Heart left ventricle (tissue), 16 donors: ENCODE results near the gene CD101. TPM values are rescaled to one million over a fixed set of nuclear protein-coding genes. Genes with fewer than 3 reads are reported as not detected.

Experiments used
- ATAC-seq, 4 donors: fragments of 200-7000 bp; cut with Tn5 transposase; one replicate each; pipeline ENCODE4 v1.9.1; 2020 to 2022; ENCODE audit warnings: moderate library complexity in 4 of 4, mild to moderate bottlenecking in 3 of 4, moderate number of reproducible peaks in 1 of 4
- DNase-seq, 5 donors: peaks; one replicate each; pipeline ENCODE4 v3.0.0-alpha.2; 2020
- H3K27ac ChIP-seq, 12 donors: fragments of 200-600 bp; sonication (generic) in 4 of 12; one replicate each; pipeline versions ENCODE4 v1.5.0 to v1.8.0; 2016 to 2022; ENCODE audit warnings: mild to moderate bottlenecking in 2 of 12
- H3K27me3 ChIP-seq, 9 donors: fragments of 200-600 bp; sonication (generic) in 2 of 9; one replicate each; pipeline versions ENCODE4 v1.5.1 to v1.8.0; 2016 to 2022; ENCODE audit warnings: mild to moderate bottlenecking in 3 of 9
- H3K36me3 ChIP-seq, 9 donors: fragments of 200-600 bp; sonication (generic) in 2 of 9; one replicate each; pipeline versions ENCODE4 v1.5.0 to v1.8.0; 2018 to 2022; ENCODE audit warnings: mild to moderate bottlenecking in 2 of 9
- H3K4me1 ChIP-seq, 12 donors: fragments of 200-600 bp; sonication (generic) in 4 of 12; one replicate each; pipeline versions ENCODE4 v1.5.0 to v1.8.0; 2016 to 2022; ENCODE audit warnings: mild to moderate bottlenecking in 3 of 12
- H3K4me3 ChIP-seq, 12 donors: fragments of 200-600 bp; sonication (generic) in 4 of 12; one replicate each; pipeline versions ENCODE4 v1.5.0 to v1.8.0; 2017 to 2022; ENCODE audit warnings: mild to moderate bottlenecking in 9 of 12, moderate library complexity in 4 of 12
- H3K9me3 ChIP-seq, 12 donors: fragments of 200-600 bp; sonication (generic) in 4 of 12; one replicate each; pipeline versions ENCODE4 v1.5.0 to v1.8.0; 2016 to 2022; ENCODE audit warnings: mild to moderate bottlenecking in 1 of 12
- POLR2A ChIP-seq, 2 donors: fragments of 450-650 bp; IDR thresholded peaks; one replicate each; pipeline ENCODE4 v1.6.1; 2017; ENCODE audit warnings: antibody characterized with exemption in 2 of 2, mild to moderate bottlenecking in 2 of 2, moderate library complexity in 2 of 2
- WGBS, 4 donors: extraction: QIAGEN DNeasy Blood & Tissue Kit in 2 of 4; methylation state at CpG; one replicate each; pipeline versions ENCODE4 v1.1.5 to v1.1.7; 2013 to 2018; 5-methylcytosine and 5-hydroxymethylcytosine counted together
- intact Hi-C, 10 donors: fragments of 100-400 bp; cut with DNase I; formaldehyde crosslinking; loops; one replicate each; pipeline versions ENCODE4 v1.11.1 to v1.14.2; 2022
- polyA plus RNA-seq, 2 donors: library from polyadenylated mRNA; stranded (reverse); fragments of 200-250 nt; gene quantifications; one replicate each; pipeline ENCODE4 v1.2.3, GENCODE V29; 2013
- total RNA-seq, 9 donors: library from RNA; depleted of rRNA in 2 of 9; stranded (reverse); fragments of >200 nt in 2 of 9; fragmentation: NEBNext Ultra II Directional in 3 of 9; extraction: Animal tissue kit (Norgen Biotek cat#: 25700) in 3 of 9; gene quantifications; one replicate each; pipeline versions ENCODE4 v1.1.0 to v1.2.4, GENCODE V29; 2016 to 2023
- TF ChIP-seq, protein P1 (sequence below), 12 donors: fragments of 200-600 bp; sonication (generic) in 4 of 12; IDR thresholded peaks; one replicate each; pipeline versions ENCODE4 v1.5.0 to v1.8.0; 2018 to 2022; ENCODE audit warnings: antibody characterized with exemption in 12 of 12, mild to moderate bottlenecking in 5 of 12
- donor health status: ischemic (EF 13 %, LVEDD 7.1; RV severe dilation, severe dysfunction).
- donor health status: healthy with polysubstance abuse.
- donor health status: DM: no; HTN: yes; CAD: no.
- donor health status: DM: no; HTN: no; CAD: no.
- donor health status: ischemic (EF 25% LVEDD 6.9; RV normal size, moderate dysfunction).
- donor health status: ischemic (EF 25% LVEDD 5.7; RV mildly dilated, moderate dysfunction).
- donor health status: healthy.
- donor health status: DM: yes; HTN: yes; CAD: no.
- donor health status: ischemic (EF 35%, LVEDD 5.7; RV mildly dilated, moderate dysfunction).
- donor health status: nonischemic (EF 11% LVEDD 7.7; RV severe dilation, severe dysfunction).
- donor health status: DM: yes; HTN: yes; CAD: no.
- donor health status: PGD.
- donor health status: ischemic (EF 29% LVEDD 5.4; RV normal size, mild dysfunction).
- donor health status: nonischemic (EF 23%, LVEDD 6.1; RV moderate dilation, normal function).

CD101 gene
- total and polyA plus RNA-seq, 11 donors, result 0.38 to 2.5 (median 0.87) TPM

DNA sequence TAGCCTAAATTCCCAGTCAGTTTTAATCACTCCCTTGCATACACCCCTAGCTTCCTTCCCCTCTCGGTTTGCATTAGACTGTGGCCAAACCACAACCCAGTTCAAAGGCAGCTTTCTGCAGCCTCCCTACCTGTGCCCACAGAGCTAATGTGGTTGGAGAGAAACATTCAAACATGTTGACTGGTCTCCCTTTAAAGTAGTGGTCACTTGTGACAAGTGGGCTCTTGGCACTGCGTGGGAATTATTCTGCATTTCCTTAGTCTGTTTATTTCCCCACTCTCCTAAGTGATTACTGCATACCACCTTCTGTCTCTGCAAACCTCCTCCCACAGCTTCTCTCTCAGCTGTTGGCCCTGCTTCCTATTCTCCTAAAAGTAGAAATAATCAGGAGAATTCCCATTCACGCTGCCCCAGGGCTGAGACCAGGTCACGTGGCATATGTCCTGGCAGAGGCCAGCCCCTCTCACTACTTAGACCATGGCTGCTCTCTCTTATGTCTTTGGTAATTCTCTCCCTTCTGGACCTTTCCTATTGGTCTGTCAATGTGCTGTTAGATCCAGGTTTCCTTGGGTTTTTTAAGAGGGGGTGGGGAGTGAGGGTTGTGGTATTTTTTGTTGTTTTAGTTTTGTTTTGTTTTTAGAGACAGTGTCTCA, 38.4 kb upstream of the CD101 start:
- intact Hi-C loops, result no loop called here
- H3K4me3 ChIP-seq, result no peak overlapping the region
- ATAC-seq (peak in 1 of 4 donors; percentile 11), DNase-seq (no peak)
- peak overlapping the region in 1 of 12 donors; percentile 10 for H3K27ac ChIP-seq
- H3K9me3 ChIP-seq, result no peaks in the 10 kb centered on the region
- H3K27me3 ChIP-seq, result no peaks in the 10 kb centered on the region
- peaks cover 0 to 25% (median 5%) of the 10 kb centered on the region in 12 donors for H3K4me1 ChIP-seq
- H3K36me3 ChIP-seq, result peaks cover 0 to 72% (median 29%) of the 10 kb centered on the region in 9 donors
- 57 to 77% (median 74%) methylated on average over 4 of the region's 4 CpGs for whole genome bisulfite sequencing, 4 donors
- TF ChIP-seq, protein P1, sequence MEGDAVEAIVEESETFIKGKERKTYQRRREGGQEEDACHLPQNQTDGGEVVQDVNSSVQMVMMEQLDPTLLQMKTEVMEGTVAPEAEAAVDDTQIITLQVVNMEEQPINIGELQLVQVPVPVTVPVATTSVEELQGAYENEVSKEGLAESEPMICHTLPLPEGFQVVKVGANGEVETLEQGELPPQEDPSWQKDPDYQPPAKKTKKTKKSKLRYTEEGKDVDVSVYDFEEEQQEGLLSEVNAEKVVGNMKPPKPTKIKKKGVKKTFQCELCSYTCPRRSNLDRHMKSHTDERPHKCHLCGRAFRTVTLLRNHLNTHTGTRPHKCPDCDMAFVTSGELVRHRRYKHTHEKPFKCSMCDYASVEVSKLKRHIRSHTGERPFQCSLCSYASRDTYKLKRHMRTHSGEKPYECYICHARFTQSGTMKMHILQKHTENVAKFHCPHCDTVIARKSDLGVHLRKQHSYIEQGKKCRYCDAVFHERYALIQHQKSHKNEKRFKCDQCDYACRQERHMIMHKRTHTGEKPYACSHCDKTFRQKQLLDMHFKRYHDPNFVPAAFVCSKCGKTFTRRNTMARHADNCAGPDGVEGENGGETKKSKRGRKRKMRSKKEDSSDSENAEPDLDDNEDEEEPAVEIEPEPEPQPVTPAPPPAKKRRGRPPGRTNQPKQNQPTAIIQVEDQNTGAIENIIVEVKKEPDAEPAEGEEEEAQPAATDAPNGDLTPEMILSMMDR (IDR thresholded peaks at IDR 0.05), result no peak
- no peak for TF ChIP-seq POLR2A (IDR thresholded peaks at IDR 0.05)

DNA sequence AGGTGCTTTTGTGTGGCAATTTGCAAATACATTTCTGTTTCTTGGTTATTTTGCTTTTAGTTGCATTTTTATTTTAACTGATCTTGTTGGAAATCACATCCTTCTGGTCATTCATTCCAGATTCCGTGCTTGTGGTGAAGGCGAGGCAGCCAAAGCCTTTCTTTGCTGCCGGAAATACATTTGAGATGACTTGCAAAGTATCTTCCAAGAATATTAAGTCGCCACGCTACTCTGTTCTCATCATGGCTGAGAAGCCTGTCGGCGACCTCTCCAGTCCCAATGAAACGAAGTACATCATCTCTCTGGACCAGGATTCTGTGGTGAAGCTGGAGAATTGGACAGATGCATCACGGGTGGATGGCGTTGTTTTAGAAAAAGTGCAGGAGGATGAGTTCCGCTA, 34.8 kb upstream of the CD101 start:
- WGBS, 4 donors, result 90 to 93% (median 92%) methylated on average over 11 of the region's 11 CpGs
- no peaks in the 10 kb centered on the region for H3K27me3 ChIP-seq
- no peak for ATAC-seq
- TF ChIP-seq, protein P1 (IDR thresholded peaks at IDR 0.05), result no peak
- TF ChIP-seq POLR2A (IDR thresholded peaks at IDR 0.05), result no peak
- DNase-seq, result no peak
- no peak overlapping the region for H3K27ac ChIP-seq
- no peak overlapping the region for H3K4me3 ChIP-seq
- H3K4me1 ChIP-seq, result peaks cover 0 to 21% (median 6%) of the 10 kb centered on the region in 12 donors
- peaks cover 0 to 8% (median 0%) of the 10 kb centered on the region in 12 donors for H3K9me3 ChIP-seq
- H3K36me3 ChIP-seq, result peaks cover 0 to 67% (median 23%) of the 10 kb centered on the region in 9 donors
- intact Hi-C loops, result no loop called here

DNA sequence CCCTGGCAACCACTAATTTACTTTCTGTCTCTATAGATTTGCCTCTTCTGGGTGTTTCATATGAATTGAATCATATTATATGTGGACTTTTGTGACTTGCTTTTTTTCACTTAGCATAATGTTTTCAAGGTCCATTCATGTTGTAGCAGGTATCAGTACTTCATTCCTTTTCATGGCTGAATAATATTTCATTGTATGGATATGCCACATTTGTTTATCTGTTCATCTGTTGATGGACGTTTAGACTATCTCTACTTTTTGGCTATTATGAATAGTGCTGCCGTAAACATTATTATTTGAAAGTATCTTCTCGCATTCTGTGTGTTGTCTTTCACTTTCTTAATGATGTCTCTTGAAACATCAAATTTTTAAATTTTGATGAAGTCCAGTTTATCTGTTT, 32.8 kb upstream of the CD101 start:
- H3K4me1 ChIP-seq, result peaks cover 0 to 33% (median 15%) of the 10 kb centered on the region in 12 donors
- ATAC-seq, result no peak
- H3K36me3 ChIP-seq, result peaks cover 0 to 56% (median 12%) of the 10 kb centered on the region in 9 donors
- H3K27ac ChIP-seq, result no peak overlapping the region
- H3K9me3 ChIP-seq, result peaks cover 0 to 8% (median 0%) of the 10 kb centered on the region in 12 donors
- H3K4me3 ChIP-seq, result no peak overlapping the region
- no peak for DNase-seq
- no peak for TF ChIP-seq POLR2A (IDR thresholded peaks at IDR 0.05)
- TF ChIP-seq, protein P1 (IDR thresholded peaks at IDR 0.05), result no peak
- 63 to 93% (median 88%) methylated on average over 3 of the region's 3 CpGs for WGBS, 4 donors
- H3K27me3 ChIP-seq, result no peaks in the 10 kb centered on the region
- intact Hi-C loops, result no loop called here

DNA sequence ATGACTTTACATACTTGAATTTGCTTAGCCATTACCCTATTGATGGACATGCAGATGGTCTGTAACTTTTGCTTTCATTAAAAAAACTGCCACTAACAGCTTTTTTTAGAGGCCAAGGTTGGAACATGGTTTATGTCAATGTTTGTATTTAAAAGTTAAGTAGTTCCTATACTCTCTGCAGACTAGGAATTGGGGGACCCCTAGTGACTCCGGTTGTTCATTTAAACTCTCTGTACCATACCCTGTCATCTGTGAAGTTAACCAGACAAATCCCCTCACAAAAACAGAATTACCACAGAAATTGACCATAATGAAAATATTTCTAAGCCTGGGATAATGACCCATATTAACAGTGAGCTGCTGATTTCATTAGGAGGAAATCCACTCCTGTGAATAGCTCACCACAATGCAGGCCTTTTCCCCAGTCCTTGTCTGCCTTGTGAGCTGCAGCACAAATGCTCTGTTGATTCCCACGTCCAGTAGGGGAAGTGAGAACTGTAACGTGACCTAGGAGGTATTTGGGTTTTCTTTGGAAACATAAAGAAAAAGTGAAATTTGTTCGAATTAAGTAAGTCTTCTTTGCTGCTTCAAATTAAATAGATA, 30.2 kb upstream of the CD101 start:
- Histone ChIP-seq H3K27me3 (no peaks in the 10 kb centered on the region), H3K36me3 (peaks cover 0 to 54% (median 20%) of the 10 kb centered on the region in 9 donors), H3K4me1 (peaks cover 0 to 25% (median 15%) of the 10 kb centered on the region in 12 donors), H3K9me3 (peaks cover 0 to 8% (median 0%) of the 10 kb centered on the region in 12 donors), H3K4me3 (no peak overlapping the region), H3K27ac (peak overlapping the region in 7 of 12 donors; percentile 8 to 65 (median 41))
- WGBS, 4 donors, result 55 to 72% (median 61%) methylated on average over 4 of the region's 4 CpGs
- peak in 3 of 4 donors; percentile 51 to 68 (median 67) for ATAC-seq
- intact Hi-C loops, result no loop called here
- DNase-seq, result no peak
- TF ChIP-seq, protein P1 (IDR thresholded peaks at IDR 0.05), result no peak
- no peak for TF ChIP-seq POLR2A (IDR thresholded peaks at IDR 0.05)
